Skeletal muscle tissue (tissue), 4 donors: ENCODE results near the gene PNRC2. TPM values are rescaled to one million over a fixed set of nuclear protein-coding genes. Genes with fewer than 3 reads are reported as not detected.

Experiments used
- H3K27ac ChIP-seq: one replicate; pipeline ENCODE4 v1.7.0; 2013; ENCODE audit warnings: mild to moderate bottlenecking, low read depth, low read length, inconsistent platforms
- H3K27me3 ChIP-seq, 3 donors: one replicate each; pipeline ENCODE4 v1.7.0; 2013; ENCODE audit warnings: low read length in 3 of 3; ENCODE audit not compliant: control insufficient read depth in 3 of 3, insufficient read depth in 3 of 3
- H3K36me3 ChIP-seq, 3 donors: one replicate each; pipeline ENCODE4 v1.7.0; 2013; ENCODE audit warnings: low read length in 3 of 3; ENCODE audit not compliant: control insufficient read depth in 3 of 3, insufficient read depth in 3 of 3
- H3K4me1 ChIP-seq, 3 donors: one replicate each; pipeline ENCODE4 v1.7.0; 2013; ENCODE audit warnings: low read length in 3 of 3, mild to moderate bottlenecking in 3 of 3; ENCODE audit not compliant: control insufficient read depth in 3 of 3, insufficient read depth in 3 of 3
- H3K4me3 ChIP-seq, 3 donors: one replicate each; pipeline ENCODE4 v1.7.0; 2013; ENCODE audit warnings: low read length in 3 of 3
- H3K9ac ChIP-seq, 3 donors: one replicate each; pipeline ENCODE4 v1.7.0; 2013; ENCODE audit warnings: low read length in 3 of 3, mild to moderate bottlenecking in 3 of 3, moderate library complexity in 2 of 3, low read depth in 1 of 3
- H3K9me3 ChIP-seq, 3 donors: one replicate each; pipeline ENCODE4 v1.7.0; 2013; ENCODE audit warnings: low read length in 3 of 3; ENCODE audit not compliant: control insufficient read depth in 3 of 3
- total RNA-seq: library from RNA; depleted of rRNA; stranded (reverse); fragments of >200 nt; gene quantifications from one replicate; pipeline ENCODE4 v1.2.3, GENCODE V29; 2014
- donor health status: Osteomylitis.

PNRC2 gene
- total RNA-seq, 1 donor from 2014 or later = 62.6 TPM

- H3K27me3 ChIP-seq = no peaks in the 10 kb centered on the region
- peak overlapping the region; percentile 49 for H3K27ac ChIP-seq
- H3K9ac ChIP-seq = peak overlapping the region in 1 of 3 donors; percentile 11
- no peaks in the 10 kb centered on the region for H3K9me3 ChIP-seq
- peaks cover 4 to 13% (median 4%) of the 10 kb centered on the region in 3 donors for H3K4me1 ChIP-seq
- no peak overlapping the region for H3K4me3 ChIP-seq
- peaks cover 14 to 30% (median 23%) of the 10 kb centered on the region in 3 donors for H3K36me3 ChIP-seq
These were observed 5.4 kb downstream of the PNRC2 start for GRCh38 chr1:23964790-23965740.

GRCh38 chr1:23966973-23967493, 7.4 kb downstream of the PNRC2 start:
- Histone ChIP-seq H3K27me3 (no peaks in the 10 kb centered on the region), H3K4me1 (peaks cover 2 to 4% (median 4%) of the 10 kb centered on the region in 3 donors), H3K9ac (no peak overlapping the region), H3K9me3 (no peaks in the 10 kb centered on the region), H3K36me3 (peaks cover 15 to 42% (median 34%) of the 10 kb centered on the region in 3 donors), H3K4me3 (no peak overlapping the region), H3K27ac (no peak overlapping the region)

- Histone ChIP-seq H3K27ac (no peak overlapping the region), H3K9me3 (no peaks in the 10 kb centered on the region), H3K27me3 (no peaks in the 10 kb centered on the region), H3K9ac (no peak overlapping the region), H3K36me3 (peaks cover 15 to 44% (median 34%) of the 10 kb centered on the region in 3 donors), H3K4me3 (no peak overlapping the region), H3K4me1 (peaks cover 2 to 4% (median 4%) of the 10 kb centered on the region in 3 donors)
These were observed 8.2 kb downstream of the PNRC2 start for GRCh38 chr1:23967871-23968270.

GRCh38 chr1:23977187-23977853, 17.7 kb downstream of the PNRC2 start:
- Histone ChIP-seq H3K9ac (peak overlapping the region; percentile 26 to 58 (median 42)), H3K27ac (peak overlapping the region; percentile 4), H3K4me3 (peak overlapping the region; percentile 24 to 96 (median 42)), H3K27me3 (no peaks in the 10 kb centered on the region), H3K36me3 (peaks cover 0 to 6% (median 0%) of the 10 kb centered on the region in 3 donors), H3K4me1 (peaks cover 23 to 35% (median 34%) of the 10 kb centered on the region in 3 donors), H3K9me3 (no peaks in the 10 kb centered on the region)

GRCh38 chr1:23977854-23978191, 18.2 kb downstream of the PNRC2 start:
- Histone ChIP-seq H3K9me3 (no peaks in the 10 kb centered on the region), H3K36me3 (peaks cover 0 to 6% (median 0%) of the 10 kb centered on the region in 3 donors), H3K4me1 (peaks cover 23 to 35% (median 34%) of the 10 kb centered on the region in 3 donors), H3K27me3 (no peaks in the 10 kb centered on the region), H3K9ac (peak overlapping the region; percentile 62 to 98 (median 98)), H3K4me3 (peak overlapping the region; percentile 16 to 96 (median 93)), H3K27ac (peak overlapping the region; percentile 98)

- Histone ChIP-seq H3K27ac (peak overlapping the region; percentile 98), H3K4me3 (peak overlapping the region; percentile 93 to 96 (median 94)), H3K9ac (peak overlapping the region; percentile 95 to 98 (median 98)), H3K36me3 (peaks cover 0 to 4% (median 0%) of the 10 kb centered on the region in 3 donors), H3K27me3 (no peaks in the 10 kb centered on the region), H3K4me1 (peaks cover 23 to 35% (median 34%) of the 10 kb centered on the region in 3 donors), H3K9me3 (no peaks in the 10 kb centered on the region)
These were observed 19.2 kb downstream of the PNRC2 start for GRCh38 chr1:23978805-23979204.

GRCh38 chr1:23979387-23979880, 19.8 kb downstream of the PNRC2 start:
- no peaks in the 10 kb centered on the region for H3K27me3 ChIP-seq
- H3K4me1 ChIP-seq = peaks cover 23 to 35% (median 34%) of the 10 kb centered on the region in 3 donors

GRCh38 chr1:23979881-23980727, 20.5 kb downstream of the PNRC2 start, which contains the start of gene SRSF10:
SRSF10 (minus strand) TSS chr1:23980327; CDS start chr1:23980255, 72 bp downstream.
- Histone ChIP-seq H3K27me3 (no peaks in the 10 kb centered on the region), H3K27ac (peak within 1 kb of the TSS; percentile 98), H3K4me3 (peak within 1 kb of the TSS; percentile 93 to 96 (median 94)), H3K4me1 (peaks cover 23 to 35% (median 34%) of the 10 kb centered on the region in 3 donors), H3K9ac (peak within 1 kb of the TSS; percentile 95 to 98 (median 98)), H3K36me3 (no peaks in the 10 kb centered on the region), H3K9me3 (no peaks in the 10 kb centered on the region)

More at GRCh38 chr1:23979387-23979880, 19.8 kb downstream of the PNRC2 start:
- peak overlapping the region; percentile 93 to 96 (median 94) for H3K4me3 ChIP-seq
- H3K36me3 ChIP-seq = peaks cover 0 to 4% (median 0%) of the 10 kb centered on the region in 3 donors
- peak overlapping the region; percentile 98 for H3K27ac ChIP-seq
- peak overlapping the region; percentile 95 to 98 (median 98) for H3K9ac ChIP-seq
- no peaks in the 10 kb centered on the region for H3K9me3 ChIP-seq

GRCh38 chr1:23980728-23981070, 21.1 kb downstream of the PNRC2 start:
- H3K4me3 ChIP-seq = peak overlapping the region; percentile 93 to 96 (median 94)
- H3K9me3 ChIP-seq = no peaks in the 10 kb centered on the region
- H3K9ac ChIP-seq = peak overlapping the region; percentile 64 to 76 (median 74)
- H3K4me1 ChIP-seq = peaks cover 23 to 33% (median 31%) of the 10 kb centered on the region in 3 donors
- H3K36me3 ChIP-seq = no peaks in the 10 kb centered on the region
- H3K27ac ChIP-seq = peak overlapping the region; percentile 98
- H3K27me3 ChIP-seq = no peaks in the 10 kb centered on the region
